Testis (tissue), 2 donors: Measurements from ENCODE around the gene WTIP.
"Not testable (repeated sequence)": the region's sequence is repeated elsewhere in the genome, so short reads cannot be mapped to it uniquely, and the experiment has no call there.

Source experiments
- POLR2A ChIP-seq: fragments of 450-650 bp; IDR thresholded peaks from one replicate; pipeline ENCODE4 v1.6.1; 2017; ENCODE audit warnings: antibody characterized with exemption, mild to moderate bottlenecking, moderate library complexity
- TF ChIP-seq, protein P1 (sequence below), 3 experiments: fragments of 450-650 bp in 2 of 3; fragments of 200-600 bp in 1 of 3; sonication (generic) in 1 of 3; IDR thresholded peaks; one replicate each; pipeline ENCODE4 v1.5.1; 2016 to 2019; ENCODE audit warnings: antibody characterized with exemption in 3 of 3, mild to moderate bottlenecking in 2 of 3, moderate library complexity in 1 of 3

DNA sequence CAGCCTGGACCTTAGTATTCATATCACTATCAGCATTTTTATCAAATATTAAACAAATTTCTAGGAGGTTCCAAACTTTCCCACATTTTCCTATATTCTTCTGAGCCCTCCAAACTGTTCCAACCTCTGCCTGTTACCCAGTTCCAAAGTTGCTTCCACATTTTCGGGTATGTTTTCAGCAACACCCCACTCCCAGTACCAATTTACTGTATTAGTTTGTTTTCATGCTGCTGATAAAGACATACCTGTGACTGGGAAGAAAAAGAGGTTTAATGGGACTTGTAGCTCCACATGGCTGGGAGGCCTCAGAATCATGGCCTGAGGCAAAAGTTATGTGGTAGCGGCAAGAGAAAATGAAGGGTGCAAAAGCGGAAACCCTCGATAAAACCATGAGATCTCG, 29.3 kb downstream of the WTIP start:
- TF ChIP-seq, protein P1, sequence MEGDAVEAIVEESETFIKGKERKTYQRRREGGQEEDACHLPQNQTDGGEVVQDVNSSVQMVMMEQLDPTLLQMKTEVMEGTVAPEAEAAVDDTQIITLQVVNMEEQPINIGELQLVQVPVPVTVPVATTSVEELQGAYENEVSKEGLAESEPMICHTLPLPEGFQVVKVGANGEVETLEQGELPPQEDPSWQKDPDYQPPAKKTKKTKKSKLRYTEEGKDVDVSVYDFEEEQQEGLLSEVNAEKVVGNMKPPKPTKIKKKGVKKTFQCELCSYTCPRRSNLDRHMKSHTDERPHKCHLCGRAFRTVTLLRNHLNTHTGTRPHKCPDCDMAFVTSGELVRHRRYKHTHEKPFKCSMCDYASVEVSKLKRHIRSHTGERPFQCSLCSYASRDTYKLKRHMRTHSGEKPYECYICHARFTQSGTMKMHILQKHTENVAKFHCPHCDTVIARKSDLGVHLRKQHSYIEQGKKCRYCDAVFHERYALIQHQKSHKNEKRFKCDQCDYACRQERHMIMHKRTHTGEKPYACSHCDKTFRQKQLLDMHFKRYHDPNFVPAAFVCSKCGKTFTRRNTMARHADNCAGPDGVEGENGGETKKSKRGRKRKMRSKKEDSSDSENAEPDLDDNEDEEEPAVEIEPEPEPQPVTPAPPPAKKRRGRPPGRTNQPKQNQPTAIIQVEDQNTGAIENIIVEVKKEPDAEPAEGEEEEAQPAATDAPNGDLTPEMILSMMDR (IDR thresholded peaks at IDR 0.05), result not testable (repeated sequence)
- TF ChIP-seq POLR2A, result not testable (repeated sequence)
